ENCODE data around the gene CCL7.

Gene CCL7

DNA sequence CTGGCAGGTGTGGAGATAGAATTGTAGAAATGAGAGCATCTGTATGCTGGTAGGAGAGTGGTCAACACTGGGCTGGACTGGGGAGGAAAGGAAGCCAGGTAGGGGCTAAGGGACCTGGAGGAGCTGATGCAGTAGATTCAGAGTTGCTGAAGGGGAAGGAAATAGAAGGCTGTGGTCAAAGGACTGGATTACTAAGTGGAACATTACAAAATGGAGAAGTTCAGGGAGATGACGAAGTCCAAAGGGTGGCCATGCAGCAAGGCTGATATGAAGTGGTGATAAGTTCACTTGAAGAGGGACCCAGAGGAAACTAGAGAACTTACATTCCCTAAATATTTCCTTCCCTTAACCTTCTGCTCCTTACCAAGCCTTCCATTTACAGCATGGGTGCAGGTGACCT is 23.6 kb upstream of the CCL7 start:
- TF ChIP-seq, protein P1, sequence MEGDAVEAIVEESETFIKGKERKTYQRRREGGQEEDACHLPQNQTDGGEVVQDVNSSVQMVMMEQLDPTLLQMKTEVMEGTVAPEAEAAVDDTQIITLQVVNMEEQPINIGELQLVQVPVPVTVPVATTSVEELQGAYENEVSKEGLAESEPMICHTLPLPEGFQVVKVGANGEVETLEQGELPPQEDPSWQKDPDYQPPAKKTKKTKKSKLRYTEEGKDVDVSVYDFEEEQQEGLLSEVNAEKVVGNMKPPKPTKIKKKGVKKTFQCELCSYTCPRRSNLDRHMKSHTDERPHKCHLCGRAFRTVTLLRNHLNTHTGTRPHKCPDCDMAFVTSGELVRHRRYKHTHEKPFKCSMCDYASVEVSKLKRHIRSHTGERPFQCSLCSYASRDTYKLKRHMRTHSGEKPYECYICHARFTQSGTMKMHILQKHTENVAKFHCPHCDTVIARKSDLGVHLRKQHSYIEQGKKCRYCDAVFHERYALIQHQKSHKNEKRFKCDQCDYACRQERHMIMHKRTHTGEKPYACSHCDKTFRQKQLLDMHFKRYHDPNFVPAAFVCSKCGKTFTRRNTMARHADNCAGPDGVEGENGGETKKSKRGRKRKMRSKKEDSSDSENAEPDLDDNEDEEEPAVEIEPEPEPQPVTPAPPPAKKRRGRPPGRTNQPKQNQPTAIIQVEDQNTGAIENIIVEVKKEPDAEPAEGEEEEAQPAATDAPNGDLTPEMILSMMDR (IDR thresholded peaks at IDR 0.05; ENCODE audit: low read depth, low read length, poor library complexity, severe bottlenecking), result no peak
- no peak for TF ChIP-seq EZH2phosphoT487 (IDR thresholded peaks at IDR 0.05; ENCODE audit: borderline replicate concordance, low read length)
- Histone ChIP-seq H4K20me1 (ENCODE audit: control insufficient read depth, insufficient read depth, low read depth, low read length) (no peaks in the 10 kb centered on the region), H3K27me3 (ENCODE audit: control insufficient read depth, low read length) (no peaks in the 10 kb centered on the region), H3K4me1 (ENCODE audit: control insufficient read depth, low read length) (peaks cover 7% of the 10 kb centered on the region), H3K27ac (ENCODE audit: low read depth, low read length) (no peak overlapping the region), H3F3A (ENCODE audit: control insufficient read depth, insufficient read depth) (no peaks in the 10 kb centered on the region), H3K4me3 (ENCODE audit: low read length) (no peak overlapping the region), H3K36me3 (ENCODE audit: control insufficient read depth, low read length) (no peaks in the 10 kb centered on the region), H3K9me3 (ENCODE audit: control insufficient read depth, insufficient read depth, low read length) (no peaks in the 10 kb centered on the region), H3K9me2 (replicated peaks; ENCODE audit: control insufficient read depth, low read length) (no peaks in the 10 kb centered on the region), H3K4me2 (ENCODE audit: low read length) (no peak overlapping the region), H3K79me2 (ENCODE audit: control insufficient read depth, low read length) (no peaks in the 10 kb centered on the region)

DNA sequence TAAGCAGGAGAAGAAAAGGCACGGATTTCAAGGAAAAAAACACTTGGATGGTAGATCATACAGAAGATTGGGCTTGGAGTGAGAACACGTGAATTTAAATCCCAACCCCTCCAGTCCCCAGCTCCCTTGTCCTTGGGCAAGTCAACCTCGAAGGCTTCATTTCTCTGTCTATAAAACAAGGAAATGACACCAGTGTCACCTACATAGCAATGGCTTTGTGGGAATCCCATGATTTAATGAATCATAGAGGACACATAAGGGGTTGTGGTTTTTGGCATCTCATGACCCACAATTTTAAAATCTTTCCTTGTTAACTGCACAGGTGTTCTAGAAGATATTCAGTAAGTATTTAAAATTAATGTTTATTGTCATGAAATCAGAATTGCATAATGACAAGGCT is 23.1 kb upstream of the CCL7 start:
- Histone ChIP-seq H4K20me1 (ENCODE audit: control insufficient read depth, insufficient read depth, low read depth, low read length) (no peaks in the 10 kb centered on the region), H3K36me3 (ENCODE audit: control insufficient read depth, low read length) (no peaks in the 10 kb centered on the region)

DNA sequence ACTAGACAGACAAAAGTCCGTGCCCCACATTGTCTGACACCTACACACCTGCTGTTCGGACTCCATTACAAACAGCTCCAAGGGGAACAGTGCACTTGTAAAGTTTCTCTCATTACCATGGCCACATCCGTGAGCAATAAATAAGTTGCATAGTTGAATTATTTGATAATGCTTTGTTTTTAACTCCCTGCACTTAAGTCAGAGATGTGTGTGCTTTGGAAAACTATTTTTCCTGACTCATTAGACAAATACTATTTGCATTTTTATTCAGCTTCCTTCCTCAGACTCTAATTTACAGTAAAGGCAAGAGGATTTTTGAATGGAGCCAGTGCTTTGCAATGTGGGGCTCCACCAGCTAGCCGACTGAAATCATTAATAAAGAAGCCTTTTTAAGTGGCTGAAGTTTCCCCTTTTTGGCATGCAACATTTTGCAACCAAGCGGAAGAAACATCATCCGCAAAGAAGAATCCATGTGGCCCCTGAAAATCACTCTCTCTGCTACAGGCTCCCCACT is 21.5 kb upstream of the CCL7 start:
- H3K4me2 ChIP-seq (ENCODE audit: low read length), result no peak overlapping the region
- H3K27me3 ChIP-seq (ENCODE audit: control insufficient read depth, low read length), result no peaks in the 10 kb centered on the region
- no peaks in the 10 kb centered on the region for H3K79me2 ChIP-seq (ENCODE audit: control insufficient read depth, low read length)
- H4K20me1 ChIP-seq (ENCODE audit: control insufficient read depth, insufficient read depth, low read depth, low read length), result no peaks in the 10 kb centered on the region
- no peak for TF ChIP-seq EZH2phosphoT487 (IDR thresholded peaks at IDR 0.05; ENCODE audit: borderline replicate concordance, low read length)
- H3K9me3 ChIP-seq (ENCODE audit: control insufficient read depth, insufficient read depth, low read length), result no peaks in the 10 kb centered on the region
- no peaks in the 10 kb centered on the region for H3F3A ChIP-seq (ENCODE audit: control insufficient read depth, insufficient read depth)
- no peak overlapping the region for H3K27ac ChIP-seq (ENCODE audit: low read depth, low read length)
- H3K4me3 ChIP-seq (ENCODE audit: low read length), result no peak overlapping the region
- no peaks in the 10 kb centered on the region for H3K4me1 ChIP-seq (ENCODE audit: control insufficient read depth, low read length)
- H3K36me3 ChIP-seq (ENCODE audit: control insufficient read depth, low read length), result no peaks in the 10 kb centered on the region
- no peaks in the 10 kb centered on the region for H3K9me2 ChIP-seq (replicated peaks; ENCODE audit: control insufficient read depth, low read length)

More for the DNA sequence above, 23.1 kb upstream of the CCL7 start:
- H3F3A ChIP-seq (ENCODE audit: control insufficient read depth, insufficient read depth), result no peaks in the 10 kb centered on the region
- TF ChIP-seq, protein P1 (IDR thresholded peaks at IDR 0.05; ENCODE audit: low read depth, low read length, poor library complexity, severe bottlenecking), result no peak
- TF ChIP-seq EZH2phosphoT487 (IDR thresholded peaks at IDR 0.05; ENCODE audit: borderline replicate concordance, low read length), result no peak
- H3K9me2 ChIP-seq (replicated peaks; ENCODE audit: control insufficient read depth, low read length), result no peaks in the 10 kb centered on the region
- H3K27me3 ChIP-seq (ENCODE audit: control insufficient read depth, low read length), result no peaks in the 10 kb centered on the region
- no peaks in the 10 kb centered on the region for H3K79me2 ChIP-seq (ENCODE audit: control insufficient read depth, low read length)
- no peak overlapping the region for H3K4me3 ChIP-seq (ENCODE audit: low read length)
- no peak overlapping the region for H3K27ac ChIP-seq (ENCODE audit: low read depth, low read length)
- peaks cover 7% of the 10 kb centered on the region for H3K4me1 ChIP-seq (ENCODE audit: control insufficient read depth, low read length)
- no peaks in the 10 kb centered on the region for H3K9me3 ChIP-seq (ENCODE audit: control insufficient read depth, insufficient read depth, low read length)
- no peak overlapping the region for H3K4me2 ChIP-seq (ENCODE audit: low read length)

DNA sequence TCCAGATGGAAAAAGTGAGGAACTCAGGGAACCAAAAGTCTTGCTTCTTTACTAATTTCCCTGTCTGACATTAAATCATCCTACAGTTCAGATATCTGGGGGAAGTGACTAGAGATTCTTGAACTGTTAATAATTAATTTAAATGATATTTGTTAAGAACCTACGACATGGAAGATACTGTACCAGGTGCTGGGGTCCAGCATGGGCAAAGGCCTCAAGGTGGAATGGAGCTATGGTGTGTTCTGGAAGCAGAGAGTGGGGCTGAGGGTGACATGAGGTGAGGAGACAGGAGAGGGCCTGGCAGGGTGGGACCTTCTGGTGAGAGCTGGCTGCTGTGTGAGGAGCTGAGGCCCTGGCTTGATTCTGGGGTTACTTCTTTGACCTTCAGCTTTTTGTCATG is 21.0 kb upstream of the CCL7 start:
- Histone ChIP-seq H3K9me3 (ENCODE audit: control insufficient read depth, insufficient read depth, low read length) (no peaks in the 10 kb centered on the region), H3K79me2 (ENCODE audit: control insufficient read depth, low read length) (no peaks in the 10 kb centered on the region), H3F3A (ENCODE audit: control insufficient read depth, insufficient read depth) (no peaks in the 10 kb centered on the region), H3K4me3 (ENCODE audit: low read length) (no peak overlapping the region), H3K4me2 (ENCODE audit: low read length) (no peak overlapping the region), H3K4me1 (ENCODE audit: control insufficient read depth, low read length) (no peaks in the 10 kb centered on the region), H4K20me1 (ENCODE audit: control insufficient read depth, insufficient read depth, low read depth, low read length) (no peaks in the 10 kb centered on the region), H3K9me2 (replicated peaks; ENCODE audit: control insufficient read depth, low read length) (no peaks in the 10 kb centered on the region), H3K27ac (ENCODE audit: low read depth, low read length) (no peak overlapping the region), H3K36me3 (ENCODE audit: control insufficient read depth, low read length) (no peaks in the 10 kb centered on the region), H3K27me3 (ENCODE audit: control insufficient read depth, low read length) (no peaks in the 10 kb centered on the region)
- no peak for TF ChIP-seq EZH2phosphoT487 (IDR thresholded peaks at IDR 0.05; ENCODE audit: borderline replicate concordance, low read length)
- TF ChIP-seq, protein P1 (IDR thresholded peaks at IDR 0.05; ENCODE audit: low read depth, low read length, poor library complexity, severe bottlenecking), result no peak
